WTC11 (cell line): Measurements from ENCODE around the gene BCL7C. TPM values are rescaled to one million over a fixed set of nuclear protein-coding genes. Genes with fewer than 3 reads are reported as not detected.

Experiments used
- ATAC-seq: fragments of 200-7000 bp; cut with Tn5 transposase; 2 replicates; pipeline ENCODE4 v1.10.0; 2021; ENCODE audit warnings: mild to moderate bottlenecking, moderate library complexity
- CTCF ChIA-PET: fragments of 300-600 bp; sonication (Branson Sonifier 250); formaldehyde crosslinking; loops from one replicate; lab custom pipeline; 2021; ENCODE audit warnings: antibody characterized with exemption; lab: Charles Lee
- POLR2A ChIA-PET: fragments of 350-600 bp; sonication (Branson Sonifier 250); formaldehyde crosslinking; loops from one replicate; lab custom pipeline; 2021; ENCODE audit warnings: antibody characterized with exemption; lab: Charles Lee
- DNase-seq: peaks from one replicate; pipeline ENCODE4 v3.0.0; 2021; ENCODE audit warnings: low spot score
- H3K27ac Mint-ChIP-seq: 2 replicates; pipeline ENCODE4 v1.8.0; 2021; ENCODE audit warnings: mixed read lengths
- H3K27me3 Mint-ChIP-seq: 2 replicates; pipeline ENCODE4 v1.8.0; 2021; ENCODE audit warnings: low read depth, mild to moderate bottlenecking, moderate library complexity, mixed read lengths
- H3K36me3 Mint-ChIP-seq: 2 replicates; pipeline ENCODE4 v1.8.0; 2021; ENCODE audit warnings: mixed read lengths
- H3K4me1 Mint-ChIP-seq: 2 replicates; pipeline ENCODE4 v1.8.0; 2022; ENCODE audit warnings: mixed read lengths
- H3K4me3 Mint-ChIP-seq: 2 replicates; pipeline ENCODE4 v1.8.0; 2021; ENCODE audit warnings: mild to moderate bottlenecking, moderate library complexity, mixed read lengths
- H3K9me3 Mint-ChIP-seq: 2 replicates; pipeline ENCODE4 v1.8.0; 2021; ENCODE audit warnings: mixed read lengths
- ELF4 ChIP-seq: sonication (generic); formaldehyde crosslinking; IDR thresholded peaks from 2 replicates; pipeline ENCODE4 v1.8.1; 2022; ENCODE audit warnings: low read depth, mild to moderate bottlenecking, moderate library complexity, missing genetic modification reagents
- ETV6 ChIP-seq: sonication (generic); formaldehyde crosslinking; IDR thresholded peaks from 2 replicates; pipeline ENCODE4 v1.8.1; 2022; ENCODE audit warnings: mild to moderate bottlenecking, missing genetic modification reagents
- FOXP1 ChIP-seq: sonication (generic); formaldehyde crosslinking; IDR thresholded peaks from 2 replicates; pipeline ENCODE4 v1.8.0; 2022; ENCODE audit warnings: missing genetic modification reagents, mild to moderate bottlenecking, moderate library complexity, borderline replicate concordance
- NFYB ChIP-seq: sonication (generic); formaldehyde crosslinking; conservative IDR thresholded peaks from 2 replicates; pipeline ENCODE4 v1.8.0; 2022; ENCODE audit warnings: low read depth, missing genetic modification reagents
- SP1 ChIP-seq: sonication (generic); formaldehyde crosslinking; conservative IDR thresholded peaks from 2 replicates; pipeline ENCODE4 v1.8.1; 2022; ENCODE audit warnings: missing genetic modification reagents
- TEAD1 ChIP-seq: sonication (generic); formaldehyde crosslinking; IDR thresholded peaks from 2 replicates; pipeline ENCODE4 v1.8.0; 2022; ENCODE audit warnings: mild to moderate bottlenecking, missing genetic modification reagents
- ZNF232 ChIP-seq: sonication (generic); formaldehyde crosslinking; IDR thresholded peaks from 2 replicates; pipeline ENCODE4 v1.8.0; 2022; ENCODE audit warnings: mild to moderate bottlenecking, missing genetic modification reagents
- total RNA-seq: library from RNA; stranded (reverse); gene quantifications from 3 replicates; pipeline ENCODE4 v1.2.3, GENCODE V29; 2021
- TF ChIP-seq, protein P1 (sequence below): fragments of 200-600 bp; IDR thresholded peaks from 2 replicates; pipeline ENCODE4 v1.8.0; 2022; ENCODE audit warnings: antibody characterized with exemption
- TF ChIP-seq, protein P2 (sequence below): sonication (generic); formaldehyde crosslinking; IDR thresholded peaks from 2 replicates; pipeline ENCODE4 v1.8.0; 2022; ENCODE audit warnings: mild to moderate bottlenecking, missing genetic modification reagents
- TF ChIP-seq, protein P3 (sequence below): sonication (generic); formaldehyde crosslinking; IDR thresholded peaks from 2 replicates; pipeline ENCODE4 v1.8.0; 2022; ENCODE audit warnings: mild to moderate bottlenecking, missing genetic modification reagents
- TF ChIP-seq, protein P4 (sequence below): fragments of 250-450 bp; sonication (Bioruptor Pico); IDR thresholded peaks from 2 replicates; pipeline ENCODE4 v1.9.0; 2021; ENCODE audit warnings: mild to moderate bottlenecking, borderline replicate concordance
- TF ChIP-seq, protein P5 (sequence below): sonication (generic); formaldehyde crosslinking; IDR thresholded peaks from 2 replicates; pipeline ENCODE4 v1.8.0; 2022; ENCODE audit warnings: mild to moderate bottlenecking, missing genetic modification reagents
- TF ChIP-seq, protein P6 (sequence below): sonication (generic); formaldehyde crosslinking; IDR thresholded peaks from 2 replicates; pipeline ENCODE4 v1.8.1; 2023; ENCODE audit warnings: mild to moderate bottlenecking, missing genetic modification reagents, moderate library complexity
- TF ChIP-seq, protein P7 (sequence below): sonication (generic); formaldehyde crosslinking; IDR thresholded peaks from 2 replicates; pipeline ENCODE4 v1.8.1; 2022; ENCODE audit warnings: mild to moderate bottlenecking, missing genetic modification reagents, moderate library complexity, borderline replicate concordance

Gene BCL7C
- total RNA-seq, 1 experiment from 2014 or later: 18.3 TPM

DNA sequence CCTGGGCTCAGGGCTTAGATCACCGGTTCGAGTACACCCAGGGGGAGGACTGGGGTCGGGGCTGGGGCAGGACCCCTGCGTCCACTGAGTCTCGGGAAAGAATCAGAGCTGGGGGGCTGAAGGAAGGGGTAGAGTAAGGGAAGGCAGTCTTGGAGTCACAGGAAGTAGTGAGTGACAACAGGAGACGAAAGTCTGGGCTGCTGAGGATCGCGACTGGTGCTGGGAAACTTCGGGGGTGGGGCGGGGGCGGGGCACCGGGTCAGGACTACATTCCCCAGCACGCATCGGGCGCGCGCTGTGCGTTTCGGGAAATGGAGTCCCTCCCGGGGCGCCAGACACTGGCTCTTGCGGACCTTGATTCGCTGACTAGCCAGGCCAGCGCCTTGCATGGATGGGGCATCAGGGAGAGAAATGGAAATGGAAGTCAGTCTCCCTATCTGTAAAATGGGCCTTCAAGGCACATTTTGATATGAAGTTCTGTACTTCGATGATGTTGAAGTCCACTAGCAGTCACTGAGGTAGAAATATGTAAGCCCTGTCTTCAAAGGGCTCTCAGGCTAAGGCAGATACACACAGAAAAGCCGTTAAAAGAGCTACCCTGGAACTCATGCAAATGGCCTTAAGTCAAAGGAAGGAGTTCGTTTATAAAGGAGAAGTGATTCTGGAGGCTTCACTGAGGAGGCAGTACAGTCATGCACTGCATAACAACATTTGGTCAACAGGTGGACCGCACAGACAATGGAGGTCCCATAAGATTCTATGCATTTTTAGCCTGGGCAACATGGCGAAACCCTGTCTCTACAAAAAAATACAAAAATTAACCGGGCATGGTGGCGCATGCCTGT lies 3.2 kb upstream of the BCL7C start:
- Mint-ChIP-seq H3K4me1 (peaks cover 24% of the 10 kb centered on the region), H3K27ac (peak overlapping the region; percentile 99), H3K9me3 (no peaks in the 10 kb centered on the region), H3K36me3 (no peaks in the 10 kb centered on the region)
- ATAC-seq (peak; percentile 45), DNase-seq (peak; percentile 94)
- ChIA-PET POLR2A (interaction anchor here (0.9 to 1.5 kb wide), 4 partner anchors 15 to 92 kb away, joined by 3 to 6 read pairs (median 3); no protein-coding TSS in a partner anchor), CTCF (interaction anchor here (0.8 to 2.6 kb wide), 5 partner anchors 26 to 83 kb away, joined by 3 to 24 read pairs (median 3); partner anchors contain the start of gene FBXL19)
- TF ChIP-seq SP1 (CRISPR knock-in tag): peak; percentile 72
- TF ChIP-seq, protein P1, sequence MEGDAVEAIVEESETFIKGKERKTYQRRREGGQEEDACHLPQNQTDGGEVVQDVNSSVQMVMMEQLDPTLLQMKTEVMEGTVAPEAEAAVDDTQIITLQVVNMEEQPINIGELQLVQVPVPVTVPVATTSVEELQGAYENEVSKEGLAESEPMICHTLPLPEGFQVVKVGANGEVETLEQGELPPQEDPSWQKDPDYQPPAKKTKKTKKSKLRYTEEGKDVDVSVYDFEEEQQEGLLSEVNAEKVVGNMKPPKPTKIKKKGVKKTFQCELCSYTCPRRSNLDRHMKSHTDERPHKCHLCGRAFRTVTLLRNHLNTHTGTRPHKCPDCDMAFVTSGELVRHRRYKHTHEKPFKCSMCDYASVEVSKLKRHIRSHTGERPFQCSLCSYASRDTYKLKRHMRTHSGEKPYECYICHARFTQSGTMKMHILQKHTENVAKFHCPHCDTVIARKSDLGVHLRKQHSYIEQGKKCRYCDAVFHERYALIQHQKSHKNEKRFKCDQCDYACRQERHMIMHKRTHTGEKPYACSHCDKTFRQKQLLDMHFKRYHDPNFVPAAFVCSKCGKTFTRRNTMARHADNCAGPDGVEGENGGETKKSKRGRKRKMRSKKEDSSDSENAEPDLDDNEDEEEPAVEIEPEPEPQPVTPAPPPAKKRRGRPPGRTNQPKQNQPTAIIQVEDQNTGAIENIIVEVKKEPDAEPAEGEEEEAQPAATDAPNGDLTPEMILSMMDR: no peak
- no peak for TF ChIP-seq FOXP1 (CRISPR knock-in tag)
- TF ChIP-seq, all 79 proteins: peak for 1
- peak overlapping the region; percentile 86 for H3K4me3 Mint-ChIP-seq
- H3K27me3 Mint-ChIP-seq: peaks cover 46% of the 10 kb centered on the region

DNA sequence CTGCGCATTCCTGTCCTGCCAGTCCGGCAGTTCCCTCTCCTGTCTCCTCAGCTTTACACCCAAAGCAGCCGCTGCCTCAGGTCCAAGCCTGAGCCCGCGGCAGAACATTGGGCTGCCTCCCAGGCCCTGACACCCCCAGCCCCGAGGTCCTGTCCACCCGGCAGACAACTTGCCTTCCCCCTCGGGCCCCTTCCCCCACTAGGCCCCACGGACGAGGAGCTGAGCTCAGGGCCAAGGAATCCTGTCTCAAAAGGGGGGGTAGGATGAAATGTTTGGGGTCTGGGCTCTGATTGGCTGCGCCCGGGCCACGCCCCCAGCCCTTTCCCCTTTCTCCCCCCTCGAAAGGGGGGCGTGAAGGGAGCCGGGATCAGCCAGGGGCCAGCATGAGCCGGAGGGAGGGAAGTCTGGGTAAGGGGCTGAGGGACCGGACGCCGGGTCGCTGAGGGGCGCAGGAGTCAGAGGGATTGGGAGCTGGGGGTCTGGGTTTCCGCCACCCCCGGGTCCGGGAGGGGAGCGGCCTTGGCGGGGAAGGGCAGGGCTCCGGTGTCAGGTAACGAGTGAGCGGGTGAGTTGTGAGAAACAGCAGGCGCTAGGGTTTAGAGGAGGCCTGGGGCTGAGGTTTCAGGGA lies 2.5 kb upstream of the BCL7C start, which contains the start of gene CTF1:
Gene CTF1, plus strand, starts transcription at position 354 of the 628 bp plus-strand sequence. Its CDS starts 30 bp downstream, at position 384.
- Mint-ChIP-seq H3K4me3 (peak within 1 kb of the TSS; percentile 86), H3K36me3 (no peaks in the 10 kb centered on the region), H3K27ac (peak within 1 kb of the TSS; percentile 99), H3K9me3 (no peaks in the 10 kb centered on the region), H3K4me1 (peaks cover 24% of the 10 kb centered on the region), H3K27me3 (peaks cover 43% of the 10 kb centered on the region)
- POLR2A ChIA-PET: interaction anchor here (0.7 to 1.5 kb wide), 5 partner anchors 15 to 119 kb away, joined by 3 to 6 read pairs (median 3); no protein-coding TSS in a partner anchor
- CTCF ChIA-PET: interaction anchor here (0.6 to 2.6 kb wide), 6 partner anchors 27 to 83 kb away, joined by 3 to 24 read pairs (median 5); partner anchors contain the start of gene FBXL19
- TF ChIP-seq ELF4 (CRISPR knock-in tag) (no peak), ZNF232 (no peak), NFYB (CRISPR knock-in tag) (peak; percentile 73), ETV6 (CRISPR knock-in tag) (peak; percentile 37; the same call in 1 of the 2 replicates), TEAD1 (CRISPR knock-in tag) (0 out of 2 replicates have a peak, but pooled peaks have one; percentile 18)
- TF ChIP-seq, protein P2, sequence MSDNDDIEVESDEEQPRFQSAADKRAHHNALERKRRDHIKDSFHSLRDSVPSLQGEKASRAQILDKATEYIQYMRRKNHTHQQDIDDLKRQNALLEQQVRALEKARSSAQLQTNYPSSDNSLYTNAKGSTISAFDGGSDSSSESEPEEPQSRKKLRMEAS (CRISPR knock-in tag): peak; percentile 35; the same call in 1 of the 2 replicates
- TF ChIP-seq, protein P3, sequence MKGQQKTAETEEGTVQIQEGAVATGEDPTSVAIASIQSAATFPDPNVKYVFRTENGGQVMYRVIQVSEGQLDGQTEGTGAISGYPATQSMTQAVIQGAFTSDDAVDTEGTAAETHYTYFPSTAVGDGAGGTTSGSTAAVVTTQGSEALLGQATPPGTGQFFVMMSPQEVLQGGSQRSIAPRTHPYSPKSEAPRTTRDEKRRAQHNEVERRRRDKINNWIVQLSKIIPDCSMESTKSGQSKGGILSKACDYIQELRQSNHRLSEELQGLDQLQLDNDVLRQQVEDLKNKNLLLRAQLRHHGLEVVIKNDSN: peak; percentile 39; the same call in 1 of the 2 replicates
- TF ChIP-seq, protein P4, sequence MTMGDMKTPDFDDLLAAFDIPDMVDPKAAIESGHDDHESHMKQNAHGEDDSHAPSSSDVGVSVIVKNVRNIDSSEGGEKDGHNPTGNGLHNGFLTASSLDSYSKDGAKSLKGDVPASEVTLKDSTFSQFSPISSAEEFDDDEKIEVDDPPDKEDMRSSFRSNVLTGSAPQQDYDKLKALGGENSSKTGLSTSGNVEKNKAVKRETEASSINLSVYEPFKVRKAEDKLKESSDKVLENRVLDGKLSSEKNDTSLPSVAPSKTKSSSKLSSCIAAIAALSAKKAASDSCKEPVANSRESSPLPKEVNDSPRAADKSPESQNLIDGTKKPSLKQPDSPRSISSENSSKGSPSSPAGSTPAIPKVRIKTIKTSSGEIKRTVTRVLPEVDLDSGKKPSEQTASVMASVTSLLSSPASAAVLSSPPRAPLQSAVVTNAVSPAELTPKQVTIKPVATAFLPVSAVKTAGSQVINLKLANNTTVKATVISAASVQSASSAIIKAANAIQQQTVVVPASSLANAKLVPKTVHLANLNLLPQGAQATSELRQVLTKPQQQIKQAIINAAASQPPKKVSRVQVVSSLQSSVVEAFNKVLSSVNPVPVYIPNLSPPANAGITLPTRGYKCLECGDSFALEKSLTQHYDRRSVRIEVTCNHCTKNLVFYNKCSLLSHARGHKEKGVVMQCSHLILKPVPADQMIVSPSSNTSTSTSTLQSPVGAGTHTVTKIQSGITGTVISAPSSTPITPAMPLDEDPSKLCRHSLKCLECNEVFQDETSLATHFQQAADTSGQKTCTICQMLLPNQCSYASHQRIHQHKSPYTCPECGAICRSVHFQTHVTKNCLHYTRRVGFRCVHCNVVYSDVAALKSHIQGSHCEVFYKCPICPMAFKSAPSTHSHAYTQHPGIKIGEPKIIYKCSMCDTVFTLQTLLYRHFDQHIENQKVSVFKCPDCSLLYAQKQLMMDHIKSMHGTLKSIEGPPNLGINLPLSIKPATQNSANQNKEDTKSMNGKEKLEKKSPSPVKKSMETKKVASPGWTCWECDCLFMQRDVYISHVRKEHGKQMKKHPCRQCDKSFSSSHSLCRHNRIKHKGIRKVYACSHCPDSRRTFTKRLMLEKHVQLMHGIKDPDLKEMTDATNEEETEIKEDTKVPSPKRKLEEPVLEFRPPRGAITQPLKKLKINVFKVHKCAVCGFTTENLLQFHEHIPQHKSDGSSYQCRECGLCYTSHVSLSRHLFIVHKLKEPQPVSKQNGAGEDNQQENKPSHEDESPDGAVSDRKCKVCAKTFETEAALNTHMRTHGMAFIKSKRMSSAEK (CRISPR knock-in tag): no peak
- TF ChIP-seq, protein P5, sequence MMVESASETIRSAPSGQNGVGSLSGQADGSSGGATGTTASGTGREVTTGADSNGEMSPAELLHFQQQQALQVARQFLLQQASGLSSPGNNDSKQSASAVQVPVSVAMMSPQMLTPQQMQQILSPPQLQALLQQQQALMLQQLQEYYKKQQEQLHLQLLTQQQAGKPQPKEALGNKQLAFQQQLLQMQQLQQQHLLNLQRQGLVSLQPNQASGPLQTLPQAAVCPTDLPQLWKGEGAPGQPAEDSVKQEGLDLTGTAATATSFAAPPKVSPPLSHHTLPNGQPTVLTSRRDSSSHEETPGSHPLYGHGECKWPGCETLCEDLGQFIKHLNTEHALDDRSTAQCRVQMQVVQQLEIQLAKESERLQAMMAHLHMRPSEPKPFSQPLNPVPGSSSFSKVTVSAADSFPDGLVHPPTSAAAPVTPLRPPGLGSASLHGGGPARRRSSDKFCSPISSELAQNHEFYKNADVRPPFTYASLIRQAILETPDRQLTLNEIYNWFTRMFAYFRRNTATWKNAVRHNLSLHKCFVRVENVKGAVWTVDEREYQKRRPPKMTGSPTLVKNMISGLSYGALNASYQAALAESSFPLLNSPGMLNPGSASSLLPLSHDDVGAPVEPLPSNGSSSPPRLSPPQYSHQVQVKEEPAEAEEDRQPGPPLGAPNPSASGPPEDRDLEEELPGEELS: 0 out of 2 replicates have a peak, but pooled peaks have one; percentile 34
- TF ChIP-seq, protein P6, sequence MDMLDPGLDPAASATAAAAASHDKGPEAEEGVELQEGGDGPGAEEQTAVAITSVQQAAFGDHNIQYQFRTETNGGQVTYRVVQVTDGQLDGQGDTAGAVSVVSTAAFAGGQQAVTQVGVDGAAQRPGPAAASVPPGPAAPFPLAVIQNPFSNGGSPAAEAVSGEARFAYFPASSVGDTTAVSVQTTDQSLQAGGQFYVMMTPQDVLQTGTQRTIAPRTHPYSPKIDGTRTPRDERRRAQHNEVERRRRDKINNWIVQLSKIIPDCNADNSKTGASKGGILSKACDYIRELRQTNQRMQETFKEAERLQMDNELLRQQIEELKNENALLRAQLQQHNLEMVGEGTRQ (CRISPR knock-in tag): 0 out of 2 replicates have a peak, but pooled peaks have one; percentile 26
- TF ChIP-seq, protein P7, sequence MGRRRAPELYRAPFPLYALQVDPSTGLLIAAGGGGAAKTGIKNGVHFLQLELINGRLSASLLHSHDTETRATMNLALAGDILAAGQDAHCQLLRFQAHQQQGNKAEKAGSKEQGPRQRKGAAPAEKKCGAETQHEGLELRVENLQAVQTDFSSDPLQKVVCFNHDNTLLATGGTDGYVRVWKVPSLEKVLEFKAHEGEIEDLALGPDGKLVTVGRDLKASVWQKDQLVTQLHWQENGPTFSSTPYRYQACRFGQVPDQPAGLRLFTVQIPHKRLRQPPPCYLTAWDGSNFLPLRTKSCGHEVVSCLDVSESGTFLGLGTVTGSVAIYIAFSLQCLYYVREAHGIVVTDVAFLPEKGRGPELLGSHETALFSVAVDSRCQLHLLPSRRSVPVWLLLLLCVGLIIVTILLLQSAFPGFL: 0 out of 2 replicates have a peak, but pooled peaks have one; percentile 41
- peak; percentile 77 for DNase-seq
- peak; percentile 47 for ATAC-seq
